WTC11 (cell line): Measurements from ENCODE around the gene PTGFR.

Experiments
- ESRRA ChIP-seq: sonication (generic); formaldehyde crosslinking; IDR thresholded peaks from 2 replicates; pipeline ENCODE4 v1.8.1; 2022; ENCODE audit warnings: mild to moderate bottlenecking, missing genetic modification reagents, borderline replicate concordance
- ETV6 ChIP-seq: sonication (generic); formaldehyde crosslinking; IDR thresholded peaks from 2 replicates; pipeline ENCODE4 v1.8.1; 2022; ENCODE audit warnings: mild to moderate bottlenecking, missing genetic modification reagents
- JUN ChIP-seq: sonication (generic); formaldehyde crosslinking; IDR thresholded peaks from 2 replicates; pipeline ENCODE4 v1.8.0; 2023; ENCODE audit warnings: mild to moderate bottlenecking, missing genetic modification reagents
- NR3C1 ChIP-seq: sonication (generic); formaldehyde crosslinking; conservative IDR thresholded peaks from 2 replicates; pipeline ENCODE4 v1.8.1; 2023; ENCODE audit warnings: low read depth, mild to moderate bottlenecking, missing genetic modification reagents
- SP1 ChIP-seq: sonication (generic); formaldehyde crosslinking; conservative IDR thresholded peaks from 2 replicates; pipeline ENCODE4 v1.8.1; 2022; ENCODE audit warnings: missing genetic modification reagents
- TP53 ChIP-seq: sonication (generic); formaldehyde crosslinking; IDR thresholded peaks from 2 replicates; pipeline ENCODE4 v1.8.1; 2023; ENCODE audit warnings: mild to moderate bottlenecking, missing genetic modification reagents
- ZNF263 ChIP-seq: sonication (generic); formaldehyde crosslinking; IDR thresholded peaks from 2 replicates; pipeline ENCODE4 v1.8.1; 2022; ENCODE audit warnings: low read depth, mild to moderate bottlenecking, moderate library complexity, missing genetic modification reagents
- TF ChIP-seq, protein P1 (sequence below): fragments of 200-600 bp; IDR thresholded peaks from 2 replicates; pipeline ENCODE4 v1.8.0; 2022; ENCODE audit warnings: antibody characterized with exemption
- TF ChIP-seq, protein P2 (sequence below): sonication (generic); formaldehyde crosslinking; IDR thresholded peaks from 2 replicates; pipeline ENCODE4 v1.8.1; 2022; ENCODE audit warnings: low read depth, missing genetic modification reagents, borderline replicate concordance
- TF ChIP-seq, protein P3 (sequence below): sonication (generic); formaldehyde crosslinking; IDR thresholded peaks from 2 replicates; pipeline ENCODE4 v1.8.0; 2022; ENCODE audit warnings: mild to moderate bottlenecking, missing genetic modification reagents

DNA sequence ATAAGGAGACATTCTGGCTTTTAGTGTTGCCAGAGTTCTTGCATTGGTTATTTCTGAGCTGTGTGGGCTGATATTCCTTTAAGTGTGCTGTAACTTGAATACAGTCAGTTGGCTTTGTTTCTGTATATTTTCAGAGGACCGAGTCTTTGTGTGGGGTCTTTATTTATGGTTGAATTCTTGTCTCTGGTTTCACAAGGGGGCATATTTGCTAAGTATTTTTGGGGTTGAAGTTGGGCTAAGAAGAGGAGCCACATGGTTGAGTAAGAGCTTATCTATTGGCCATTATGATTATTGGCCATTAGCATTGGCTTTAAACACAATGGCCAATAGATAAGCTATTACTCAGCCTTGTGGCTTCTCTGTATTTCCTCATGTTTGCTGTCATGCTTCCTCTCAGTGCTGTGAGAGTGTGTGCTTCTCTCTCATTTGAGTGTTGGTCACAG lies 26.3 kb upstream of the PTGFR start:
- TF ChIP-seq, protein P1, sequence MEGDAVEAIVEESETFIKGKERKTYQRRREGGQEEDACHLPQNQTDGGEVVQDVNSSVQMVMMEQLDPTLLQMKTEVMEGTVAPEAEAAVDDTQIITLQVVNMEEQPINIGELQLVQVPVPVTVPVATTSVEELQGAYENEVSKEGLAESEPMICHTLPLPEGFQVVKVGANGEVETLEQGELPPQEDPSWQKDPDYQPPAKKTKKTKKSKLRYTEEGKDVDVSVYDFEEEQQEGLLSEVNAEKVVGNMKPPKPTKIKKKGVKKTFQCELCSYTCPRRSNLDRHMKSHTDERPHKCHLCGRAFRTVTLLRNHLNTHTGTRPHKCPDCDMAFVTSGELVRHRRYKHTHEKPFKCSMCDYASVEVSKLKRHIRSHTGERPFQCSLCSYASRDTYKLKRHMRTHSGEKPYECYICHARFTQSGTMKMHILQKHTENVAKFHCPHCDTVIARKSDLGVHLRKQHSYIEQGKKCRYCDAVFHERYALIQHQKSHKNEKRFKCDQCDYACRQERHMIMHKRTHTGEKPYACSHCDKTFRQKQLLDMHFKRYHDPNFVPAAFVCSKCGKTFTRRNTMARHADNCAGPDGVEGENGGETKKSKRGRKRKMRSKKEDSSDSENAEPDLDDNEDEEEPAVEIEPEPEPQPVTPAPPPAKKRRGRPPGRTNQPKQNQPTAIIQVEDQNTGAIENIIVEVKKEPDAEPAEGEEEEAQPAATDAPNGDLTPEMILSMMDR, result no peak
- TF ChIP-seq, protein P2, sequence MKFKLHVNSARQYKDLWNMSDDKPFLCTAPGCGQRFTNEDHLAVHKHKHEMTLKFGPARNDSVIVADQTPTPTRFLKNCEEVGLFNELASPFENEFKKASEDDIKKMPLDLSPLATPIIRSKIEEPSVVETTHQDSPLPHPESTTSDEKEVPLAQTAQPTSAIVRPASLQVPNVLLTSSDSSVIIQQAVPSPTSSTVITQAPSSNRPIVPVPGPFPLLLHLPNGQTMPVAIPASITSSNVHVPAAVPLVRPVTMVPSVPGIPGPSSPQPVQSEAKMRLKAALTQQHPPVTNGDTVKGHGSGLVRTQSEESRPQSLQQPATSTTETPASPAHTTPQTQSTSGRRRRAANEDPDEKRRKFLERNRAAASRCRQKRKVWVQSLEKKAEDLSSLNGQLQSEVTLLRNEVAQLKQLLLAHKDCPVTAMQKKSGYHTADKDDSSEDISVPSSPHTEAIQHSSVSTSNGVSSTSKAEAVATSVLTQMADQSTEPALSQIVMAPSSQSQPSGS (CRISPR knock-in tag), result no peak
- TF ChIP-seq NR3C1 (CRISPR knock-in tag), result no peak
- TF ChIP-seq ESRRA, result no peak
- TF ChIP-seq TP53 (CRISPR knock-in tag), result no peak
- no peak for TF ChIP-seq SP1
- TF ChIP-seq, protein P3, sequence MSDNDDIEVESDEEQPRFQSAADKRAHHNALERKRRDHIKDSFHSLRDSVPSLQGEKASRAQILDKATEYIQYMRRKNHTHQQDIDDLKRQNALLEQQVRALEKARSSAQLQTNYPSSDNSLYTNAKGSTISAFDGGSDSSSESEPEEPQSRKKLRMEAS (CRISPR knock-in tag), result no peak
- no peak for TF ChIP-seq ZNF263 (CRISPR knock-in tag)
- no peak for TF ChIP-seq ETV6 (CRISPR knock-in tag)
- no peak for TF ChIP-seq JUN (CRISPR knock-in tag)
